Suprapubic skin (tissue), 4 donors: ENCODE data around the gene CNTN1. TPM values are rescaled to one million over a fixed set of nuclear protein-coding genes. Genes with fewer than 3 reads are reported as not detected.

Experiments used
- DNase-seq, 2 donors: peaks; one replicate each; pipeline ENCODE4 v3.0.0-alpha.2; 2019; ENCODE audit warnings: low spot score in 2 of 2
- H3K27ac ChIP-seq: fragments of 200-600 bp; sonication (generic); one replicate; pipeline ENCODE4 v1.5.1; 2019
- H3K27me3 ChIP-seq: fragments of 200-600 bp; sonication (generic); one replicate; pipeline ENCODE4 v1.5.1; 2019
- H3K36me3 ChIP-seq: fragments of 200-600 bp; sonication (generic); one replicate; pipeline ENCODE4 v1.5.1; 2019
- H3K4me1 ChIP-seq: fragments of 200-600 bp; sonication (generic); one replicate; pipeline ENCODE4 v1.5.1; 2019
- H3K4me3 ChIP-seq: fragments of 200-600 bp; sonication (generic); one replicate; pipeline ENCODE4 v1.5.1; 2019; ENCODE audit warnings: mild to moderate bottlenecking
- H3K9me3 ChIP-seq: fragments of 200-600 bp; sonication (generic); one replicate; pipeline ENCODE4 v1.5.1; 2019
- CTCF ChIP-seq, 2 donors: fragments of 200-600 bp in 1 of 2; fragments of 450-650 bp in 1 of 2; sonication (generic) in 1 of 2; IDR thresholded peaks; one replicate each; pipeline ENCODE4 v1.5.1; 2016 to 2019; ENCODE audit warnings: antibody characterized with exemption in 2 of 2, mild to moderate bottlenecking in 1 of 2, moderate library complexity in 1 of 2
- EP300 ChIP-seq: sonication (generic); formaldehyde crosslinking; IDR thresholded peaks from one replicate; pipeline ENCODE4 v1.6.1; 2017; ENCODE audit warnings: antibody characterized with exemption
- POLR2A ChIP-seq, 2 donors: fragments of 450-650 bp; IDR thresholded peaks; one replicate each; pipeline ENCODE4 v1.6.1; 2017; ENCODE audit warnings: antibody characterized with exemption in 2 of 2, mild to moderate bottlenecking in 2 of 2, moderate library complexity in 2 of 2
- POLR2AphosphoS5 ChIP-seq, 3 donors: sonication (generic); formaldehyde crosslinking; IDR thresholded peaks; one replicate each; pipeline ENCODE4 v1.6.1; 2017; ENCODE audit warnings: antibody characterized with exemption in 3 of 3
- WGBS: methylation state at CpG from one replicate; pipeline ENCODE4 v1.1.5; 2018; 5-methylcytosine and 5-hydroxymethylcytosine counted together
- total RNA-seq, 4 donors: library from RNA; depleted of rRNA; stranded (reverse); fragments of >200 nt; gene quantifications; one replicate each; pipeline ENCODE4 v1.1.0, GENCODE V29; 2016

Gene CNTN1
- total RNA-seq, result 10 to 100 TPM in 2 of 4 donors, 1 to 10 TPM in 2; 5.9 to 29.7 (median 14.4) TPM

DNA sequence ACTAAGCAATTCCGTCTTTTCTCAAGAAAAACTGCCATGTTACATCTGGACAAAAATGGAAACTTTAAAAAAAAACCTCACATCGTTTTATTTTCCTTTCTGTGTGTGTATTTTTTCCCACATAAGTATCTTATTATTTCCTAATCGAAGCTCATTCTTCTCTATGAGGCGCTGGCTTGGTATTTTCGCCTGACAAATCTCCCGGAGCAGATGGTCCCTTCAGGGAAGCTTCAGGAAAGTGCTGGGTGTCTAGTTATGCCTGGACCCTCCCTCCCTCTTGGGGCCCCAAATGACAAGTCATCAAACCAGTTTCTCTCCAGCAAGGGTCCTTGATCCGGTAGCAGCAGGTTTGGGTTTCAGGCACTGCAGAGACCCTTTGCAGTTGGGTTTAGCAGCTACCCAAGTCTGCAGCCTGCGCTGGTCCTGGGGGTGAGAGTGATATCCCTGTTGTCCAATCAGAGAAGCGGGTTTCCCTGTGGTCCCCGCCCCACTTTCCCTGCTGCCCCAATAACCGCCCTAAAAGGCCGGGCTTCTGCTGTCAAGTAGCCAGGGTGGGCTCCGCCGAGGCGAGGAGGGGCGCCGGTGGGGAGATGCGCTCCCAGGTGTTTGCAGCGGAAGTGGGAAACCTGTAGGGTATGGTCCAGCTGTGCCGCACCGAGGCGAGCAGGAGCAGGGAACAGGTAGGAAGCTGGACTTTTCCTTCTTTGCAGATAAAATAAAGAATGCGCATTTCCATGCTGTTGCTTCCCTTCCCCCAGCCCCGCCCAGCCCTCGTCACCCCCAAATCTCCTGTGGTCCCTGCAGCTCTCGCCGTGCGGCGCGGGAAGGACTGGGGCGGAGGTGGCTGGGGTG, at the start of gene CNTN1:
CNTN1 (plus strand) TSS at position 527 of the 852 bp plus-strand sequence.
- Histone ChIP-seq H3K27ac (no peak within 1 kb of the TSS), H3K36me3 (no peaks in the 10 kb centered on the region), H3K27me3 (peaks cover 28% of the 10 kb centered on the region), H3K4me1 (peaks cover 9% of the 10 kb centered on the region), H3K4me3 (peak within 1 kb of the TSS; percentile 53), H3K9me3 (no peaks in the 10 kb centered on the region)
- WGBS, result 3% methylated on average over 30 of the region's 31 CpGs
- peak; percentile 80 to 87 for DNase-seq
- no peak for TF ChIP-seq CTCF (IDR thresholded peaks at IDR 0.05)
- TF ChIP-seq EP300, result no peak
- TF ChIP-seq POLR2A (IDR thresholded peaks at IDR 0.05), result no peak
- no peak for TF ChIP-seq POLR2AphosphoS5 (IDR thresholded peaks at IDR 0.05)

DNA sequence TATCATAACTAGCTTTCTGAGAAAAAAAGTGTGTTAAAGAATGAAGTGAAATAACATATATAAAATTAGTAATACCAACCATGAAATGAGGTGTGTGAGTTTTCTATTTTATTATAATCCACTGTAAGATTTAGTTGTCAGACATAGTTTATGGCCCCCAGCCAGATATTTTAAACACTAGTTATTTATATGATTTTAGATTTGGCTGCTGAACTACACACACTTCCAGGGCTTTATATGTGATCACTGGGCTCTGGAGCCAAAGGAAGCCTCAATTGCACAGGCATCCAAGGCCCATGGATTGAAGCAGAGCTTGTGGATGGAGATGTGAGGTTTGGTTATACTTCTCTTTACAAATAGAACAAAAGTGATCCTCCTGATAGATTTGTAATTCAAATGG, 48.7 kb upstream of the CNTN1 start:
- Histone ChIP-seq H3K27me3 (no peaks in the 10 kb centered on the region), H3K4me1 (no peaks in the 10 kb centered on the region), H3K27ac (no peak overlapping the region), H3K4me3 (no peak overlapping the region), H3K36me3 (no peaks in the 10 kb centered on the region), H3K9me3 (peaks cover 7% of the 10 kb centered on the region)
- no peak for DNase-seq
- TF ChIP-seq POLR2AphosphoS5 (IDR thresholded peaks at IDR 0.05) (no peak), EP300 (no peak)

GRCh38 chr12:40643976-40644375, 48.3 kb upstream of the CNTN1 start:
- H3K27ac ChIP-seq, result no peak overlapping the region
- H3K4me3 ChIP-seq, result no peak overlapping the region
- TF ChIP-seq CTCF (IDR thresholded peaks at IDR 0.05) (no peak), POLR2A (IDR thresholded peaks at IDR 0.05) (no peak), POLR2AphosphoS5 (IDR thresholded peaks at IDR 0.05) (no peak), EP300 (no peak)
- H3K9me3 ChIP-seq, result peaks cover 7% of the 10 kb centered on the region
- DNase-seq, result no peak
- 79% methylated on average over 1 of the region's 1 CpG for WGBS
- no peaks in the 10 kb centered on the region for H3K27me3 ChIP-seq
- H3K36me3 ChIP-seq, result no peaks in the 10 kb centered on the region
- no peaks in the 10 kb centered on the region for H3K4me1 ChIP-seq

GRCh38 chr12:40644708-40645107, 47.5 kb upstream of the CNTN1 start:
- H3K27ac ChIP-seq, result no peak overlapping the region
- no peak for DNase-seq
- peaks cover 7% of the 10 kb centered on the region for H3K9me3 ChIP-seq
- H3K36me3 ChIP-seq, result no peaks in the 10 kb centered on the region
- H3K4me1 ChIP-seq, result no peaks in the 10 kb centered on the region
- WGBS, result 88% methylated on average over 2 of the region's 2 CpGs
- H3K4me3 ChIP-seq, result no peak overlapping the region
- no peaks in the 10 kb centered on the region for H3K27me3 ChIP-seq
- TF ChIP-seq EP300 (no peak), POLR2A (IDR thresholded peaks at IDR 0.05) (no peak), POLR2AphosphoS5 (IDR thresholded peaks at IDR 0.05) (no peak), CTCF (IDR thresholded peaks at IDR 0.05) (no peak)

DNA sequence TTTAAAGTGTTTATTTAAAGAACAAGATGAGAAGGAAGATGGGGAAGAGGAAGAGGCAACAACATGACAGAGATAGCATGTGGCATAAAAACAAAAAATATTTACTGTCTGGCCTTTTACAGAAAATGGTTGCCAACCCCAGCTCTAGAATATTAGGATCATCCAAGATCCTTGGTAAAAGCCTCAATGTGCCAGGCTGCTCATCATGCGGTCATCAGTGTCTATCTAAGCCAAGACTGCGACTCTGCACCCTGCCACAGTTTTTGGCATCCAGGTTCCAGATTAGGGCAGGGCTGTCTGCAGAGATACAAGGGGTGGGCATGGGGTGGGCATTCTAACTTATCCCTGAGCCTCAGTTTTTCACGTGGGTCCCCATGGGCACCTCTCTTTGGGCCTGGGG, 46.9 kb upstream of the CNTN1 start:
- DNase-seq, result no peak
- H3K4me3 ChIP-seq, result no peak overlapping the region
- H3K27ac ChIP-seq, result no peak overlapping the region
- H3K9me3 ChIP-seq, result peaks cover 7% of the 10 kb centered on the region
- WGBS, result 73% methylated on average over 3 of the region's 3 CpGs
- no peaks in the 10 kb centered on the region for H3K4me1 ChIP-seq
- no peaks in the 10 kb centered on the region for H3K27me3 ChIP-seq
- TF ChIP-seq POLR2A (IDR thresholded peaks at IDR 0.05), result no peak
- no peak for TF ChIP-seq CTCF (IDR thresholded peaks at IDR 0.05)
- TF ChIP-seq POLR2AphosphoS5 (IDR thresholded peaks at IDR 0.05), result no peak
- no peak for TF ChIP-seq EP300
- no peaks in the 10 kb centered on the region for H3K36me3 ChIP-seq
